ENCODE data around the gene FHL5. TPM values are rescaled to one million over a fixed set of nuclear protein-coding genes. Genes with fewer than 3 reads are reported as not detected.

Gene FHL5
- total and polyA plus RNA-seq, 2 experiments from 2014 or later, result not detected

GRCh38 chr6:96649926-96650325 lies 87.0 kb downstream of the FHL5 start (continued):
- no peak for TF ChIP-seq ZNF462 (CRISPR knock-in tag; IDR thresholded peaks at IDR 0.05)
- TF ChIP-seq STAT1 (IDR thresholded peaks at IDR 0.05; ENCODE audit: unreplicated experiment), result no peak
- TF ChIP-seq EZH2 (IDR thresholded peaks at IDR 0.05; ENCODE audit: low read depth, unreplicated experiment), result no peak
- TF ChIP-seq JUNB (IDR thresholded peaks at IDR 0.05; ENCODE audit: unreplicated experiment), result no peak
- no peak for TF ChIP-seq CTCF (conservative IDR thresholded peaks at IDR 0.05; ENCODE audit: low read depth in 2 of 2)

DNA sequence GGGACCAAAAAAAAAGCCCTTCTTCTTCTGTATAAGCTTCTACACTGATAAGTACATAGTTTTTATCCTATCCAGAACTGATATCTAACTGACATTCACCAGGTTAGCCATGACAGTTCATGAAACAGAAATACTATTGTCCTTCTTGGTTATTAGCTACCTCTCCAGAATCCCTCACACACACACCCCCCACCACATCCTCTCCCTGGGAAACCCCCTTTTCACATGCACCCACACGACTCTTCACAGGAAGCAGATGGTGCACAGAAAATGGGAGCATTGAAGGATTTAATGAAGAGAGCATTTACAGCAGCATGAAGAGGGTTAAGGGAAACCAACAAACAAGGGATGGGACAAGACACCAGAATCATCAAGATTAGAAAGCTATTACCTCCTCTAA lies 88.9 kb downstream of the FHL5 start:
- H3K27ac Mint-ChIP-seq, result no peak overlapping the region
- H2AFZ ChIP-seq, result no peak overlapping the region; the same call in 1 of the 2 replicates
- no peak overlapping the region for H3K4me3 Mint-ChIP-seq
- no peaks in the 10 kb centered on the region for H3K79me2 ChIP-seq (replicated peaks; ENCODE audit: insufficient read depth)
- H3K27me3 ChIP-seq (ENCODE audit: insufficient read depth), result no peaks in the 10 kb centered on the region
- no peak overlapping the region for H3K4me3 ChIP-seq
- ATAC-seq (no peak), DNase-seq (ENCODE audit: low spot score) (no peak)
- no peaks in the 10 kb centered on the region for H3K4me1 Mint-ChIP-seq
- no peaks in the 10 kb centered on the region for H3K9me3 Mint-ChIP-seq
- H3F3A ChIP-seq (replicated peaks; ENCODE audit: low read depth), result no peaks in the 10 kb centered on the region
- H4K20me1 ChIP-seq (replicated peaks; ENCODE audit: insufficient read depth), result no peaks in the 10 kb centered on the region
- H3K36me3 ChIP-seq (ENCODE audit: insufficient read depth), result no peaks in the 10 kb centered on the region
- no peaks in the 10 kb centered on the region for H3K36me3 Mint-ChIP-seq (ENCODE audit: low read depth)
- H3K27ac ChIP-seq (ENCODE audit: low read depth), result no peak overlapping the region
- peaks cover under 1% of the 10 kb centered on the region; the same call in 1 of the 2 replicates for H3K9me2 ChIP-seq (ENCODE audit: insufficient read depth)
- no peaks in the 10 kb centered on the region for H3K27me3 Mint-ChIP-seq (ENCODE audit: insufficient read depth, low read depth, poor library complexity)
- no peaks in the 10 kb centered on the region for H3K4me1 ChIP-seq (ENCODE audit: insufficient read depth)
- H3K4me2 ChIP-seq, result no peak overlapping the region
- TF ChIP-seq EZH2 (IDR thresholded peaks at IDR 0.05; ENCODE audit: low read depth, unreplicated experiment), result no peak
- TF ChIP-seq ZNF331 (CRISPR knock-in tag; IDR thresholded peaks at IDR 0.05; ENCODE audit: low read depth), result no peak
- TF ChIP-seq CREB1 (CRISPR knock-in tag; IDR thresholded peaks at IDR 0.05; ENCODE audit: low read depth), result no peak
- no peak for TF ChIP-seq NANOG (IDR thresholded peaks at IDR 0.05; ENCODE audit: borderline replicate concordance)
- TF ChIP-seq STAT1 (IDR thresholded peaks at IDR 0.05; ENCODE audit: unreplicated experiment), result no peak
- TF ChIP-seq POLR2AphosphoS5 (IDR thresholded peaks at IDR 0.05; ENCODE audit: low read depth), result no peak
- TF ChIP-seq REST (IDR thresholded peaks at IDR 0.05; ENCODE audit: unreplicated experiment), result no peak

Measured in GM23338 (cell line).